Dermis lymphatic vessel endothelial cell (primary cell): ENCODE measurements around the gene RALGAPB. TPM values are rescaled to one million over a fixed set of nuclear protein-coding genes. Genes with fewer than 3 reads are reported as not detected.

Experiments
- total RNA-seq: library from RNA; depleted of rRNA; stranded (reverse); fragments of >200 nt; gene quantifications from 2 replicates; pipeline ENCODE4 v1.2.1, GENCODE V29; 2014

The RALGAPB gene
- total RNA-seq = 18.3 and 22.1 TPM in 2 replicates

DNA sequence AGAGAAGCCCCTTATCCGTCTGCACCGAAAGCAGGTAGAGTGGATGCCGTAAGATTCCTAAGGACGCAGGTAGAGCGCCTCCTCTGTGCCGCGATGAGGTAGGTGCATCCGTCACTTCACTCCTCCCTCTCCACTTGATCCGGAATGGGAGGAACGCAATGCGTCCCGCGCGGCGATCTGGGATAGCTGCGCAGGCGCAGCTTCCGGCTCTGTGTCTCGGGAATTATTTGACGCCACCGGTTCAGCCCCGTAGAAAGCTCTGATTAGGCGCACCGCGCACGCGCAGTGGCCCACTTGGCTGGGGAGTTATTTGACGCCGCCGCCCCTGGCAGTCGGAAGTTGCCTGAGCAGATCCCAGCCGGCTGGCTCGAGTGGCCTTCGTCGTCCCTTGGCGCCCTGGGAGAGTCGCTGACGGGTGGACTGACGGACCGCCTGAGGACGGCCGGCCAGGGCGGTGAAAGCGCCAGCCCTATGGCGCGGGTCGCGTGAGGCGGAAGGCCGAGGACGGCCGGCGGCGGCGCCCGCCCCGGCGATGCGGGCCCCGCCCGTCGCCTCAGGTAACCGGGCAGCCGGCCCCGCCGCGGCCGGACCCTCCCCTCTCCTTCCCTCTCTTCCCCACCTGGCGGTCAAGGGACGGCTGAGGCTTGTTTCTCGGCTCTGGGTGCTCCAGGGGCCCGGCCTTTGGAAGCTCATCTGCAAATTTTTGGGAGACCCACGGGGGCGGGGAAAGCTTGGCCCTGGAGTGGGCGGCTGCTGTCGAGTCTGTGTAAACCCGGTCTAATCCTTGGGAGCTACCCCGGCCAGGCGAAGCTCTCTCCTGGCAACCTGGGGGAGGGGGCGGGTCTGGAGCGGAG lies at the start of gene RALGAPB:
RALGAPB (plus strand) TSS at position 331 of the 854 bp plus-strand sequence. CDS start 15,590 bp downstream, outside the sequence.

GRCh38 chr20:38434770-38435554 lies 37.7 kb upstream of the RALGAPB start, which contains the start of gene SNHG17:
SNHG17 (minus strand) TSS chr20:38435328.

GRCh38 chr20:38581013-38581412 lies 108.4 kb downstream of the RALGAPB start, which contains the start of gene ADIG:
ADIG (plus strand) TSS chr20:38581197; CDS start chr20:38581251, 54 bp downstream.

GRCh38 chr20:38601216-38602184 lies 128.9 kb downstream of the RALGAPB start, which contains the start of gene ARHGAP40:
ARHGAP40 (plus strand) TSS chr20:38601809.

Other genes with a start within 250 kb of the RALGAPB start
- 0.09 and 0.22 TPM in 2 replicates for gene KIAA1755, start 212.1 kb upstream of the RALGAPB start, total RNA-seq
- gene BPI, start 168.7 kb upstream of the RALGAPB start, total RNA-seq = not detected in 2 replicates
- gene LBP, start 126.4 kb upstream of the RALGAPB start, total RNA-seq = under 0.01 TPM in 1 of 2 replicates, not detected in the other
- gene SNHG17, start 37.5 kb upstream of the RALGAPB start, total RNA-seq = 2.4 and 4.6 TPM in 2 replicates
- not detected in 2 replicates for gene ADIG, start 108.4 kb downstream of the RALGAPB start, total RNA-seq
- gene ARHGAP40, start 129.0 kb downstream of the RALGAPB start, total RNA-seq = not detected in 2 replicates